K562 (cell line): Measurements from ENCODE around the gene EML6. TPM values are rescaled to one million over a fixed set of nuclear protein-coding genes. Genes with fewer than 3 reads are reported as not detected.

Experiments
- ATAC-seq: fragments of 200-7000 bp; cut with Tn5 transposase; 3 replicates; pipeline ENCODE4 v1.9.1; 2020; ENCODE audit warnings: moderate library complexity
- BruUV-seq: library from RNA; stranded (reverse); fragments of 400-500 nt; replicated peaks from 2 replicates; lab custom pipeline; 2021; lab: Mats Ljungman, UMichigan
- CTCF ChIA-PET: fragments of 300-600 bp; formaldehyde crosslinking; extraction: SDS; loops from one replicate; lab custom pipeline; 2021; ENCODE audit warnings: low intra/inter-chr PET ratio; lab: Yijun Ruan, JAX
- POLR2A ChIA-PET: fragments of 300-600, 350-650 bp; sonication (Branson Sonifier 250); formaldehyde crosslinking; extraction: SDS; loops from one replicate; lab custom pipeline; 2021; ENCODE audit warnings: antibody characterized with exemption, inconsistent platforms; lab: Yijun Ruan, JAX
- DNase-seq, 4 experiments: peaks; one replicate each; pipeline versions ENCODE4 v3.0.0 to v3.0.0-alpha.2; 2011 to 2018; ENCODE audit warnings: low spot score in 3 of 4, mixed read lengths in 3 of 4; ENCODE audit errors: extremely low read depth in 1 of 4
- FAIRE-seq: peaks from 2 replicates; lab custom pipeline; 2011; peaks lifted over from hg19 to GRCh38; lab: Jason Lieb, UNC
- H2AFZ ChIP-seq: 2 replicates; pipeline ENCODE4 v1.6.0; 2011; ENCODE audit warnings: low read depth, low read length, control low read depth, inconsistent platforms
- H3K27ac ChIP-seq: fragments of 200-600 bp; 3 replicates; pipeline ENCODE4 v1.8.0; 2011; ENCODE audit warnings: low read depth, mild to moderate bottlenecking, control low read depth, inconsistent platforms, low read length, moderate library complexity, mixed read lengths; ENCODE audit errors: extremely low read depth
- H3K27me3 ChIP-seq, 2 experiments: fragments of 300-600 bp in 1 of 2; 2 replicates in 1 of 2; 3 replicates in 1 of 2; pipeline versions ENCODE4 v1.6.0 to v1.8.0; 2011; ENCODE audit warnings: inconsistent platforms in 2 of 2, low read length in 2 of 2, mild to moderate bottlenecking in 1 of 2, mixed read lengths in 1 of 2, moderate library complexity in 1 of 2; ENCODE audit not compliant: control insufficient read depth in 2 of 2, insufficient read depth in 2 of 2
- H3K36me3 ChIP-seq: fragments of 300-600 bp; 3 replicates; pipeline ENCODE4 v1.8.0; 2011; ENCODE audit warnings: mild to moderate bottlenecking, low read length, inconsistent platforms; ENCODE audit not compliant: control insufficient read depth, insufficient read depth
- H3K4me1 ChIP-seq, 2 experiments: fragments of 200-600 bp in 1 of 2; replicated peaks in 1 of 2; 2 replicates in 1 of 2; 3 replicates in 1 of 2; pipeline versions ENCODE4 v1.5.1 to v1.8.0; 2011; ENCODE audit warnings: inconsistent platforms in 2 of 2, low read length in 2 of 2, mild to moderate bottlenecking in 1 of 2, mixed read lengths in 1 of 2, moderate library complexity in 1 of 2; ENCODE audit not compliant: control insufficient read depth in 2 of 2, insufficient read depth in 2 of 2
- H3K4me2 ChIP-seq: 2 replicates; pipeline ENCODE4 v1.6.1; 2011; ENCODE audit warnings: low read length, control low read depth, inconsistent platforms, mixed read lengths; ENCODE audit not compliant: insufficient read depth
- H3K4me3 ChIP-seq: fragments of 200-600 bp; sonication (generic), shearing (Covaris generic); 2 replicates; pipeline ENCODE4 v1.5.1; 2016; ENCODE audit warnings: control low read depth, inconsistent platforms
- H3K79me2 ChIP-seq: fragments of 200-600 bp; 3 replicates; pipeline ENCODE4 v1.8.0; 2011; ENCODE audit warnings: low read length, inconsistent platforms; ENCODE audit not compliant: control insufficient read depth, insufficient read depth
- H3K9ac ChIP-seq, 2 experiments: 2 replicates each; pipeline versions ENCODE4 v1.6.0 to v1.6.1; 2011; ENCODE audit warnings: low read depth in 2 of 2, low read length in 2 of 2, control low read depth in 1 of 2, inconsistent platforms in 1 of 2, mild to moderate bottlenecking in 1 of 2, mixed read lengths in 1 of 2; ENCODE audit not compliant: insufficient read depth in 1 of 2
- H3K9me1 ChIP-seq: one replicate; pipeline ENCODE4 v1.6.0; 2011; ENCODE audit warnings: inconsistent platforms, mild to moderate bottlenecking, low read length, moderate library complexity; ENCODE audit not compliant: control insufficient read depth, insufficient read depth
- H3K9me3 ChIP-seq: replicated peaks from 2 replicates; pipeline ENCODE4 v1.5.1; 2011; ENCODE audit warnings: low read depth, low read length, inconsistent platforms; ENCODE audit not compliant: control insufficient read depth, insufficient read depth
- H4K20me1 ChIP-seq: replicated peaks from 2 replicates; pipeline ENCODE4 v1.6.1; 2011; ENCODE audit warnings: low read length, inconsistent platforms, mixed read lengths; ENCODE audit not compliant: control insufficient read depth, insufficient read depth
- RAD21 ChIP-seq, 2 experiments: fragments of 250-450 bp in 1 of 2; fragments of 450-650 bp in 1 of 2; sonication (Bioruptor Pico) in 1 of 2; formaldehyde crosslinking in 1 of 2; IDR thresholded peaks in 1 of 2; conservative IDR thresholded peaks in 1 of 2; 2 replicates each; pipeline versions ENCODE4 v1.4.0 to v1.8.0; 2020 to 2022; ENCODE audit warnings: mild to moderate bottlenecking in 2 of 2, moderate library complexity in 1 of 2
- WGBS: fragments of 100-300 bp; shearing (Covaris generic); methylation state at CpG from one replicate; pipeline ENCODE4 v1.1.6; 2016; ENCODE audit warnings: low coverage, mixed read lengths; ENCODE audit not compliant: insufficient coverage; ENCODE audit errors: missing lambda C conversion rate; 5-methylcytosine and 5-hydroxymethylcytosine counted together
- in situ Hi-C: fragments of 300-500 bp; cut with MboI; formaldehyde crosslinking; loops from 4 replicates; pipeline ENCODE4 v1.15.0; 2018; ENCODE audit warnings: inconsistent platforms, mixed read lengths
- intact Hi-C: fragments of 100-400 bp; cut with micrococcal nuclease; formaldehyde crosslinking; loops from 2 replicates; pipeline ENCODE4 v1.14.2; 2022
- polyA plus RNA-seq, 8 experiments: library from polyadenylated mRNA; depleted of rRNA in 4 of 8; stranded (reverse) in 5 of 8; unstranded in 3 of 8; fragments of >200 nt; fragmentation: Nextera tagmentation in 2 of 8; fragmentation: Illumina TruSeq in 1 of 8; extraction: Ambion mirVana in 2 of 8; extraction: Trizol in 1 of 8; gene quantifications; 2 replicates each; pipeline versions ENCODE4 v1.2.1 to v1.2.3, GENCODE V29; 2011 to 2014; ENCODE audit warnings: inconsistent platforms in 1 of 8, missing spikeins in 1 of 8
- total RNA-seq, 7 experiments: library from RNA; depleted of rRNA in 6 of 7; stranded (reverse); fragments of >200 nt in 6 of 7; fragmentation: Illumina TruSeq in 2 of 7; extraction: Trizol in 2 of 7; gene quantifications; 2 replicates each; pipeline versions ENCODE4 v1.2.1 to v1.2.3, GENCODE V29; 2011 to 2021; ENCODE audit warnings: low replicate concordance in 1 of 7
- TF ChIP-seq, protein P1 (sequence below): fragments of 450-650 bp; IDR thresholded peaks from 2 replicates; pipeline ENCODE4 v1.6.1; 2016; ENCODE audit warnings: borderline replicate concordance
- TF ChIP-seq, protein P2 (sequence below), 3 experiments: IDR thresholded peaks in 2 of 3; conservative IDR thresholded peaks in 1 of 3; 2 replicates each; pipeline ENCODE4 v1.5.1; 2011 to 2012; ENCODE audit warnings: low read length in 3 of 3, mild to moderate bottlenecking in 3 of 3, control low read depth in 2 of 3, improper control_type of control experiment in 1 of 3, inconsistent platforms in 1 of 3, low read depth in 1 of 3, mixed read lengths in 1 of 3, moderate library complexity in 1 of 3; ENCODE audit not compliant: insufficient read depth in 2 of 3

The EML6 gene
- total and polyA plus RNA-seq, 9 of the 15 experiments (the other 6 are each of a cell fraction or from before 2014, with no cell fraction given): 0.07 to 0.56 (median 0.25) TPM

DNA sequence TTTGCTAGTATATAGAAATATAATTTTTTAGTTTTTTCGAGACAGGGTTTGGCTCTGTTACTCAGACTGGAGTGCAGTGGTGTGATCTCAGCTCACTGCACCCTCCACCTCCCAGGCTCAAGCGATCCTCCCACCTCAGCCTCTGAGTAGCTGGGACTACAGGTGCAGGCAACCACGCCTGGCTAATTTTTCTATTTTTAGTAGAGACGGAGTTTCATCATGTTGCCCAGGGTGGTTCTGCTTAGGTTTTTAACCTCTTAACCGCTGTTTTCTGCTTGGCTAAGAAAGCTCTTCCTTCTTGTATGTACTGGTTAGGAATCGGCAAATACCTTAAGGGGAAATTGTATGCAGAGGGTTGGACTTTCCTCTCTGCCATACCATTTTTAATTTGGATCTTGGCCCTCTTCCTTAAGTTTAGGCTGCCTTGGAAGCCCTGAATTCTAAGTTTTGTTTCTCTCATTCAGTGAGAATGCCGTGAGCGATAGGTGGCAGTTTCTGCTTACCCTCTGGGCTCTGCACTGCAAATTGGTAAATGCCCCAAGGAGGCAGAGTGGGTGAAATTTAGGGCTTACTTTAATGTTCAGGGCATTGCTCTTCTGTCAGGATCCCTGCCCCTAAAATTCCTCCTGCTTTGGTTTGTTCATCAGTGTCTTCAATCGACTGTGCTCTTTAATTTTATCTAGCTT lies 32.3 kb downstream of the EML6 start:
- Histone ChIP-seq H3K79me2 (no peaks in the 10 kb centered on the region), H3K9me3 (no peaks in the 10 kb centered on the region), H3K9ac (no peak overlapping the region), H3K4me2 (no peak overlapping the region), H2AFZ (no peak overlapping the region), H3K4me1 (no peaks in the 10 kb centered on the region), H3K36me3 (no peaks in the 10 kb centered on the region), H3K9me1 (no peaks in the 10 kb centered on the region), H3K27me3 (peaks cover 7% of the 10 kb centered on the region in 2 experiments; a peak in 3 of 5 replicates), H4K20me1 (no peaks in the 10 kb centered on the region), H3K4me3 (no peak overlapping the region), H3K27ac (no peak overlapping the region)
- in situ Hi-C loops: no loop called here
- CTCF ChIA-PET: no interaction called here
- FAIRE-seq (no peak), ATAC-seq (no peak), DNase-seq (no peak)
- 0% methylated on average over 9 of the region's 9 CpGs for WGBS
- BruUV-seq: no TSS peak
- POLR2A ChIA-PET: no interaction called here
- peak; percentile 12 to 38; a peak in 3 of 4 replicates for TF ChIP-seq RAD21 (CRISPR knock-in tag; conservative IDR thresholded peaks at IDR 0.05 in 1 of 2, IDR thresholded peaks at IDR 0.05 in 1 of 2)
- TF ChIP-seq, protein P1, sequence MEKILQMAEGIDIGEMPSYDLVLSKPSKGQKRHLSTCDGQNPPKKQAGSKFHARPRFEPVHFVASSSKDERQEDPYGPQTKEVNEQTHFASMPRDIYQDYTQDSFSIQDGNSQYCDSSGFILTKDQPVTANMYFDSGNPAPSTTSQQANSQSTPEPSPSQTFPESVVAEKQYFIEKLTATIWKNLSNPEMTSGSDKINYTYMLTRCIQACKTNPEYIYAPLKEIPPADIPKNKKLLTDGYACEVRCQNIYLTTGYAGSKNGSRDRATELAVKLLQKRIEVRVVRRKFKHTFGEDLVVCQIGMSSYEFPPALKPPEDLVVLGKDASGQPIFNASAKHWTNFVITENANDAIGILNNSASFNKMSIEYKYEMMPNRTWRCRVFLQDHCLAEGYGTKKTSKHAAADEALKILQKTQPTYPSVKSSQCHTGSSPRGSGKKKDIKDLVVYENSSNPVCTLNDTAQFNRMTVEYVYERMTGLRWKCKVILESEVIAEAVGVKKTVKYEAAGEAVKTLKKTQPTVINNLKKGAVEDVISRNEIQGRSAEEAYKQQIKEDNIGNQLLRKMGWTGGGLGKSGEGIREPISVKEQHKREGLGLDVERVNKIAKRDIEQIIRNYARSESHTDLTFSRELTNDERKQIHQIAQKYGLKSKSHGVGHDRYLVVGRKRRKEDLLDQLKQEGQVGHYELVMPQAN: no peak
- TF ChIP-seq, protein P2, sequence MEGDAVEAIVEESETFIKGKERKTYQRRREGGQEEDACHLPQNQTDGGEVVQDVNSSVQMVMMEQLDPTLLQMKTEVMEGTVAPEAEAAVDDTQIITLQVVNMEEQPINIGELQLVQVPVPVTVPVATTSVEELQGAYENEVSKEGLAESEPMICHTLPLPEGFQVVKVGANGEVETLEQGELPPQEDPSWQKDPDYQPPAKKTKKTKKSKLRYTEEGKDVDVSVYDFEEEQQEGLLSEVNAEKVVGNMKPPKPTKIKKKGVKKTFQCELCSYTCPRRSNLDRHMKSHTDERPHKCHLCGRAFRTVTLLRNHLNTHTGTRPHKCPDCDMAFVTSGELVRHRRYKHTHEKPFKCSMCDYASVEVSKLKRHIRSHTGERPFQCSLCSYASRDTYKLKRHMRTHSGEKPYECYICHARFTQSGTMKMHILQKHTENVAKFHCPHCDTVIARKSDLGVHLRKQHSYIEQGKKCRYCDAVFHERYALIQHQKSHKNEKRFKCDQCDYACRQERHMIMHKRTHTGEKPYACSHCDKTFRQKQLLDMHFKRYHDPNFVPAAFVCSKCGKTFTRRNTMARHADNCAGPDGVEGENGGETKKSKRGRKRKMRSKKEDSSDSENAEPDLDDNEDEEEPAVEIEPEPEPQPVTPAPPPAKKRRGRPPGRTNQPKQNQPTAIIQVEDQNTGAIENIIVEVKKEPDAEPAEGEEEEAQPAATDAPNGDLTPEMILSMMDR (IDR thresholded peaks at IDR 0.05 in 2 of 3, conservative IDR thresholded peaks at IDR 0.05 in 1 of 3; ENCODE audit: insufficient read depth in 2 of 3, low read depth in 1 of 3, low read length in 3 of 3): peak in 2 of 3 experiments; percentile 7 to 22; a peak in 2 of 6 replicates
- intact Hi-C loops: no loop called here
